ENCODE results near the gene RRM2. TPM values are rescaled to one million over a fixed set of nuclear protein-coding genes. Genes with fewer than 3 reads are reported as not detected.

RRM2 gene
- polyA plus RNA-seq, 1 donor, result 33.2 TPM

Other genes with a start within 250 kb of the RRM2 start
- gene GRHL1, start 171.0 kb upstream of the RRM2 start, polyA plus RNA-seq, result 3.0 TPM
- 10.6 TPM for gene KLF11, start 79.2 kb upstream of the RRM2 start, polyA plus RNA-seq
- 22.1 TPM for gene CYS1, start 42.3 kb upstream of the RRM2 start, polyA plus RNA-seq
- 68.7 TPM for gene HPCAL1, start 180.2 kb downstream of the RRM2 start, polyA plus RNA-seq